Memory B cell (primary cell): Measurements from ENCODE around the gene SLC26A1.
A peak's percentile ranks its signal among the peaks of the same experiment; 100 is the strongest.

Experiments used
- ATAC-seq: fragments of 150-1000 bp; cut with Tn5 transposase; 2 replicates; pipeline ENCODE4 v1.10.0; 2021; ENCODE audit warnings: low read depth, mild to moderate bottlenecking, moderate library complexity
- DNase-seq, 2 donors: peaks; one replicate each; pipeline ENCODE4 v3.0.0; 2022; ENCODE audit warnings: low spot score in 2 of 2
- H3K27ac Mint-ChIP-seq: one replicate; pipeline ENCODE4 v1.8.0; 2022; ENCODE audit warnings: mild to moderate bottlenecking, moderate library complexity, mixed read lengths
- H3K27me3 Mint-ChIP-seq: one replicate; pipeline ENCODE4 v1.8.0; 2022; ENCODE audit warnings: mixed read lengths
- H3K36me3 Mint-ChIP-seq: one replicate; pipeline ENCODE4 v1.8.0; 2022; ENCODE audit warnings: mild to moderate bottlenecking, mixed read lengths
- H3K4me1 Mint-ChIP-seq: one replicate; pipeline ENCODE4 v1.8.0; 2022; ENCODE audit warnings: mixed read lengths
- H3K4me3 Mint-ChIP-seq: one replicate; pipeline ENCODE4 v1.8.0; 2022; ENCODE audit warnings: mild to moderate bottlenecking, moderate library complexity, mixed read lengths
- H3K9me3 Mint-ChIP-seq: one replicate; pipeline ENCODE4 v1.8.0; 2022; ENCODE audit warnings: mixed read lengths

The SLC26A1 gene

GRCh38 chr4:1033840-1034551, 40.8 kb upstream of the SLC26A1 start:
- ATAC-seq: no peak
- Mint-ChIP-seq H3K4me1 (no peaks in the 10 kb centered on the region), H3K4me3 (no peak overlapping the region), H3K36me3 (no peaks in the 10 kb centered on the region), H3K27ac (no peak overlapping the region), H3K9me3 (no peaks in the 10 kb centered on the region), H3K27me3 (no peaks in the 10 kb centered on the region)
- DNase-seq: no peak

GRCh38 chr4:1032861-1033260, 39.7 kb upstream of the SLC26A1 start:
- H3K4me1 Mint-ChIP-seq: no peaks in the 10 kb centered on the region
- peaks cover 2% of the 10 kb centered on the region for H3K27me3 Mint-ChIP-seq
- DNase-seq (no peak), ATAC-seq (no peak)
- H3K27ac Mint-ChIP-seq: no peak overlapping the region
- no peak overlapping the region for H3K4me3 Mint-ChIP-seq
- no peaks in the 10 kb centered on the region for H3K36me3 Mint-ChIP-seq
- no peaks in the 10 kb centered on the region for H3K9me3 Mint-ChIP-seq

GRCh38 chr4:1031956-1032795, 39.0 kb upstream of the SLC26A1 start:
- H3K4me1 Mint-ChIP-seq: no peaks in the 10 kb centered on the region
- H3K27ac Mint-ChIP-seq: no peak overlapping the region
- no peak overlapping the region for H3K4me3 Mint-ChIP-seq
- no peaks in the 10 kb centered on the region for H3K9me3 Mint-ChIP-seq
- peak; percentile 63 for ATAC-seq
- no peaks in the 10 kb centered on the region for H3K36me3 Mint-ChIP-seq
- DNase-seq: no peak
- peaks cover 2% of the 10 kb centered on the region for H3K27me3 Mint-ChIP-seq

- Mint-ChIP-seq H3K4me1 (peaks cover 1% of the 10 kb centered on the region), H3K27ac (no peak overlapping the region), H3K4me3 (no peak overlapping the region), H3K36me3 (no peaks in the 10 kb centered on the region), H3K9me3 (no peaks in the 10 kb centered on the region), H3K27me3 (peaks cover 2% of the 10 kb centered on the region)
- no peak for DNase-seq
- no peak for ATAC-seq
Measured at GRCh38 chr4:1031346-1031745, 38.1 kb upstream of the SLC26A1 start.

- Mint-ChIP-seq H3K9me3 (no peaks in the 10 kb centered on the region), H3K4me3 (no peak overlapping the region), H3K27me3 (peaks cover 2% of the 10 kb centered on the region), H3K36me3 (no peaks in the 10 kb centered on the region), H3K4me1 (peaks cover 8% of the 10 kb centered on the region), H3K27ac (no peak overlapping the region)
- no peak for DNase-seq
- no peak for ATAC-seq
Measured at GRCh38 chr4:1030559-1030958, 37.4 kb upstream of the SLC26A1 start.

GRCh38 chr4:1030031-1030430, 36.8 kb upstream of the SLC26A1 start:
- Mint-ChIP-seq H3K27me3 (peaks cover 2% of the 10 kb centered on the region), H3K27ac (no peak overlapping the region), H3K36me3 (peaks cover 4% of the 10 kb centered on the region), H3K4me3 (no peak overlapping the region), H3K4me1 (peaks cover 11% of the 10 kb centered on the region), H3K9me3 (no peaks in the 10 kb centered on the region)
- no peak for ATAC-seq
- DNase-seq: no peak

- peaks cover 4% of the 10 kb centered on the region for H3K36me3 Mint-ChIP-seq
- no peak for ATAC-seq
Measured at GRCh38 chr4:1029529-1029928, 36.3 kb upstream of the SLC26A1 start.

GRCh38 chr4:1028574-1029220, 35.5 kb upstream of the SLC26A1 start:
- no peaks in the 10 kb centered on the region for H3K9me3 Mint-ChIP-seq
- peak overlapping the region; percentile 53 for H3K27ac Mint-ChIP-seq
- peaks cover 11% of the 10 kb centered on the region for H3K4me1 Mint-ChIP-seq
- H3K36me3 Mint-ChIP-seq: peaks cover 4% of the 10 kb centered on the region
- H3K27me3 Mint-ChIP-seq: peaks cover 2% of the 10 kb centered on the region
- ATAC-seq (no peak), DNase-seq (no peak)
- H3K4me3 Mint-ChIP-seq: no peak overlapping the region

More at GRCh38 chr4:1029529-1029928, 36.3 kb upstream of the SLC26A1 start:
- Mint-ChIP-seq H3K4me3 (no peak overlapping the region), H3K27me3 (peaks cover 2% of the 10 kb centered on the region), H3K9me3 (no peaks in the 10 kb centered on the region), H3K27ac (no peak overlapping the region), H3K4me1 (peaks cover 11% of the 10 kb centered on the region)
- DNase-seq: no peak

GRCh38 chr4:1027915-1028238, 34.7 kb upstream of the SLC26A1 start:
- Mint-ChIP-seq H3K4me3 (no peak overlapping the region), H3K27me3 (peaks cover 2% of the 10 kb centered on the region), H3K36me3 (peaks cover 4% of the 10 kb centered on the region), H3K4me1 (peaks cover 11% of the 10 kb centered on the region), H3K9me3 (no peaks in the 10 kb centered on the region), H3K27ac (peak overlapping the region; percentile 53)
- no peak for ATAC-seq
- no peak for DNase-seq

- Mint-ChIP-seq H3K4me1 (peaks cover 11% of the 10 kb centered on the region), H3K36me3 (peaks cover 4% of the 10 kb centered on the region), H3K9me3 (no peaks in the 10 kb centered on the region), H3K4me3 (no peak overlapping the region), H3K27me3 (peaks cover 2% of the 10 kb centered on the region), H3K27ac (no peak overlapping the region)
- DNase-seq (no peak), ATAC-seq (no peak)
Measured at GRCh38 chr4:1027219-1027914, 34.2 kb upstream of the SLC26A1 start.

GRCh38 chr4:1026115-1026514, 32.9 kb upstream of the SLC26A1 start:
- Mint-ChIP-seq H3K27ac (peak overlapping the region; percentile 91), H3K27me3 (peaks cover 2% of the 10 kb centered on the region), H3K9me3 (no peaks in the 10 kb centered on the region), H3K4me3 (peak overlapping the region; percentile 55), H3K4me1 (peaks cover 17% of the 10 kb centered on the region), H3K36me3 (peaks cover 4% of the 10 kb centered on the region)
- peak; percentile 69 to 75 for DNase-seq
- ATAC-seq: peak; percentile 90

GRCh38 chr4:1024882-1025545, 31.8 kb upstream of the SLC26A1 start:
- no peak for DNase-seq
- peak overlapping the region; percentile 66 for H3K27ac Mint-ChIP-seq
- H3K9me3 Mint-ChIP-seq: no peaks in the 10 kb centered on the region
- peaks cover 17% of the 10 kb centered on the region for H3K4me1 Mint-ChIP-seq
- peaks cover 4% of the 10 kb centered on the region for H3K36me3 Mint-ChIP-seq
- H3K27me3 Mint-ChIP-seq: peaks cover 2% of the 10 kb centered on the region
- peak overlapping the region; percentile 17 for H3K4me3 Mint-ChIP-seq
- no peak for ATAC-seq

GRCh38 chr4:1023895-1024740, 30.9 kb upstream of the SLC26A1 start:
- Mint-ChIP-seq H3K27me3 (peaks cover 3% of the 10 kb centered on the region), H3K4me1 (peaks cover 17% of the 10 kb centered on the region), H3K9me3 (no peaks in the 10 kb centered on the region), H3K4me3 (no peak overlapping the region), H3K27ac (peak overlapping the region; percentile 66), H3K36me3 (peaks cover 4% of the 10 kb centered on the region)
- no peak for DNase-seq
- no peak for ATAC-seq
